ENCODE results near the gene SH2B3.
"Not testable (repeated sequence)": the region's sequence is repeated elsewhere in the genome, so short reads cannot be mapped to it uniquely, and the experiment has no call there.

Gene SH2B3

GRCh38 chr12:111405859-111406473 lies at the start of gene SH2B3:
TSS of gene SH2B3 (plus strand) at chr12:111405923. CDS start at chr12:111418146, 12,223 bp downstream.
- DNase-seq (ENCODE audit: low read depth), result peak; percentile 50

GRCh38 chr12:111359231-111359913 lies 46.4 kb upstream of the SH2B3 start:
- peak; percentile 19 for DNase-seq (ENCODE audit: low read depth)

GRCh38 chr12:111359914-111360276 lies 45.8 kb upstream of the SH2B3 start:
- DNase-seq (ENCODE audit: low read depth), result no peak

- DNase-seq (ENCODE audit: low read depth), result no peak
Observed at GRCh38 chr12:111360325-111360930, 45.3 kb upstream of the SH2B3 start.

- no peak for DNase-seq (ENCODE audit: low read depth)
Observed at GRCh38 chr12:111361073-111361716, 44.5 kb upstream of the SH2B3 start.

GRCh38 chr12:111361717-111362576 lies 43.8 kb upstream of the SH2B3 start:
- no peak for DNase-seq (ENCODE audit: low read depth)

GRCh38 chr12:111362687-111363475 lies 42.8 kb upstream of the SH2B3 start:
- no peak for DNase-seq (ENCODE audit: low read depth)

GRCh38 chr12:111363578-111363977 lies 42.1 kb upstream of the SH2B3 start:
- no peak for DNase-seq (ENCODE audit: low read depth)

GRCh38 chr12:111366075-111366474 lies 39.6 kb upstream of the SH2B3 start:
- no peak for DNase-seq (ENCODE audit: low read depth)

GRCh38 chr12:111366583-111366982 lies 39.1 kb upstream of the SH2B3 start:
- no peak for DNase-seq (ENCODE audit: low read depth)

GRCh38 chr12:111367661-111368221 lies 38.0 kb upstream of the SH2B3 start:
- DNase-seq (ENCODE audit: low read depth), result no peak

- DNase-seq (ENCODE audit: low read depth), result no peak
Observed at GRCh38 chr12:111368291-111368787, 37.4 kb upstream of the SH2B3 start.

- DNase-seq (ENCODE audit: low read depth), result peak; percentile 63
Observed at GRCh38 chr12:111368788-111369495, 36.8 kb upstream of the SH2B3 start, which contains the start of gene PHETA1. TSS of gene PHETA1 (minus strand) at chr12:111369095. CDS start at chr12:111363427, 5,668 bp downstream.

- DNase-seq (ENCODE audit: low read depth), result no peak
Observed at GRCh38 chr12:111369496-111370220, 36.1 kb upstream of the SH2B3 start.

GRCh38 chr12:111373231-111373630 lies 32.5 kb upstream of the SH2B3 start:
- not testable (repeated sequence) for DNase-seq (ENCODE audit: low read depth)

GRCh38 chr12:111377440-111377839 lies 28.3 kb upstream of the SH2B3 start:
- DNase-seq (ENCODE audit: low read depth), result no peak

GRCh38 chr12:111379942-111380554 lies 25.7 kb upstream of the SH2B3 start:
- no peak for DNase-seq (ENCODE audit: low read depth)

- no peak for DNase-seq (ENCODE audit: low read depth)
Observed at GRCh38 chr12:111384596-111384995, 21.1 kb upstream of the SH2B3 start.

- no peak for DNase-seq (ENCODE audit: low read depth)
Observed at GRCh38 chr12:111386885-111387284, 18.8 kb upstream of the SH2B3 start.

All from stimulated activated CD8-positive, alpha-beta memory T cell treated with anti-CD3 and anti-CD28 coated beads, Interleukin-7, amount 100 ng/mL, for 24 hours (primary cell).